CD14-positive monocyte (primary cell): ENCODE measurements around the gene MMEL1. TPM values are rescaled to one million over a fixed set of nuclear protein-coding genes. Genes with fewer than 3 reads are reported as not detected.
A peak's percentile ranks its signal among the peaks of the same experiment; 100 is the strongest.

Experiments
- DNase-seq, 3 donors: peaks; one replicate each; pipeline ENCODE4 v3.0.0-alpha.2; 2011 to 2022
- H2AFZ ChIP-seq: 2 replicates; pipeline ENCODE4 v1.6.0; 2012; ENCODE audit warnings: mild to moderate bottlenecking, low read depth, low read length, inconsistent platforms; ENCODE audit not compliant: insufficient read depth, poor library complexity, severe bottlenecking
- H3K27ac ChIP-seq, 2 donors: 1 replicate in 1 of 2; 2 replicates in 1 of 2; pipeline ENCODE4 v1.5.1; 2012 to 2013; ENCODE audit warnings: low read length in 2 of 2, control low read depth in 1 of 2, inconsistent platforms in 1 of 2, low read depth in 1 of 2, mild to moderate bottlenecking in 1 of 2
- H3K27me3 ChIP-seq, 2 donors: one replicate each; pipeline versions ENCODE4 v1.6.0 to v1.6.1; 2011 to 2013; ENCODE audit warnings: low read length in 2 of 2; ENCODE audit not compliant: control insufficient read depth in 2 of 2, insufficient read depth in 2 of 2
- H3K36me3 ChIP-seq, 2 donors: replicated peaks in 1 of 2; 1 replicate in 1 of 2; 2 replicates in 1 of 2; pipeline versions ENCODE4 v1.5.1 to v1.6.1; 2012 to 2013; ENCODE audit warnings: low read length in 2 of 2, control low read depth in 1 of 2, inconsistent platforms in 1 of 2, mild to moderate bottlenecking in 1 of 2; ENCODE audit not compliant: insufficient read depth in 2 of 2, control insufficient read depth in 1 of 2
- H3K4me1 ChIP-seq, 2 donors: 1 replicate in 1 of 2; 2 replicates in 1 of 2; pipeline versions ENCODE4 v1.5.1 to v1.6.1; 2012 to 2013; ENCODE audit warnings: low read length in 2 of 2, control low read depth in 1 of 2, inconsistent platforms in 1 of 2, mild to moderate bottlenecking in 1 of 2, moderate library complexity in 1 of 2; ENCODE audit not compliant: insufficient read depth in 2 of 2, control insufficient read depth in 1 of 2
- H3K4me2 ChIP-seq: replicated peaks from 2 replicates; pipeline ENCODE3; 2012; ENCODE audit warnings: low read length, moderate library complexity, mild to moderate bottlenecking; ENCODE audit not compliant: poor library complexity, severe bottlenecking; ENCODE audit errors: extremely low read depth
- H3K4me3 ChIP-seq, 3 experiments: fragments of 200-600 bp in 1 of 3; sonication (generic) in 1 of 3; replicated peaks in 1 of 3; 1 replicate in 2 of 3; 2 replicates in 1 of 3; pipeline ENCODE4 v1.5.1; 2011 to 2013; ENCODE audit warnings: low read length in 3 of 3, mild to moderate bottlenecking in 3 of 3, control low read depth in 2 of 3, low read depth in 2 of 3, inconsistent platforms in 1 of 3, moderate library complexity in 1 of 3
- H3K79me2 ChIP-seq: 2 replicates; pipeline ENCODE4 v1.6.0; 2012; ENCODE audit warnings: mild to moderate bottlenecking, control low read depth, inconsistent platforms, low read length, moderate library complexity; ENCODE audit not compliant: insufficient read depth
- H3K9ac ChIP-seq: 2 replicates; pipeline ENCODE4 v1.6.0; 2017; ENCODE audit warnings: low read length, mild to moderate bottlenecking; ENCODE audit not compliant: insufficient read depth, poor library complexity, severe bottlenecking
- H3K9me3 ChIP-seq, 2 donors: replicated peaks in 1 of 2; 1 replicate in 1 of 2; 2 replicates in 1 of 2; pipeline versions ENCODE4 v1.5.1 to v1.6.1; 2012 to 2013; ENCODE audit warnings: low read length in 2 of 2, control low read depth in 1 of 2; ENCODE audit not compliant: control insufficient read depth in 1 of 2, insufficient read depth in 1 of 2
- H4K20me1 ChIP-seq: 2 replicates; pipeline ENCODE4 v1.6.0; 2012; ENCODE audit warnings: mild to moderate bottlenecking, low read length, control low read depth, moderate library complexity; ENCODE audit not compliant: insufficient read depth
- H3K27ac Mint-ChIP-seq, 7 donors: one replicate each; pipeline ENCODE4 v1.8.0; 2020; ENCODE audit warnings: mild to moderate bottlenecking in 7 of 7, mixed read lengths in 7 of 7, moderate library complexity in 6 of 7, inconsistent platforms in 2 of 7
- H3K27me3 Mint-ChIP-seq, 3 donors: one replicate each; pipeline ENCODE4 v1.8.0; 2021 to 2022; ENCODE audit warnings: low read depth in 3 of 3, mild to moderate bottlenecking in 3 of 3, mixed read lengths in 3 of 3, moderate library complexity in 3 of 3, inconsistent platforms in 1 of 3
- H3K36me3 Mint-ChIP-seq, 2 donors: one replicate each; pipeline ENCODE4 v1.8.0; 2020; ENCODE audit warnings: mixed read lengths in 2 of 2, inconsistent platforms in 1 of 2, mild to moderate bottlenecking in 1 of 2
- H3K4me1 Mint-ChIP-seq: one replicate; pipeline ENCODE4 v1.8.0; 2020; ENCODE audit warnings: mild to moderate bottlenecking, mixed read lengths
- H3K4me3 Mint-ChIP-seq, 2 donors: one replicate each; pipeline ENCODE4 v1.8.0; 2020; ENCODE audit warnings: mild to moderate bottlenecking in 2 of 2, mixed read lengths in 2 of 2, moderate library complexity in 1 of 2
- H3K9me3 Mint-ChIP-seq, 7 donors: one replicate each; pipeline ENCODE4 v1.8.0; 2020 to 2022; ENCODE audit warnings: mixed read lengths in 7 of 7, mild to moderate bottlenecking in 6 of 7, moderate library complexity in 6 of 7, inconsistent platforms in 2 of 7
- CTCF ChIP-seq: fragments of 200-600 bp; IDR thresholded peaks from one replicate; pipeline ENCODE4 v1.8.0; 2022; ENCODE audit warnings: antibody characterized with exemption, mild to moderate bottlenecking
- WGBS: methylation state at CpG from one replicate; pipeline ENCODE4 v1.1.5; 2013; ENCODE audit warnings: missing lambda C conversion rate; ENCODE audit not compliant: insufficient coverage; 5-methylcytosine and 5-hydroxymethylcytosine counted together
- intact Hi-C, 2 donors: fragments of 100-400 bp; cut with micrococcal nuclease; formaldehyde crosslinking; loops; one replicate each; pipeline versions ENCODE4 v1.15.0 to v1.15.1; 2023
- polyA plus RNA-seq, 3 donors: library from polyadenylated mRNA; depleted of rRNA in 1 of 3; unstranded in 2 of 3; stranded (reverse) in 1 of 3; fragments of 300-500 nt in 2 of 3; fragments of >200 nt in 1 of 3; fragmentation: Illumina TruSeq in 2 of 3; gene quantifications; 1 replicate in 2 of 3; 2 replicates in 1 of 3; pipeline ENCODE4 v1.2.3, GENCODE V29; 2012 to 2021

MMEL1 gene
- polyA plus RNA-seq, 3 donors: 1.1 to 4.4 (median 1.9) TPM

- Histone ChIP-seq H3K27me3 (peaks cover 0 to 4% of the 10 kb centered on the region in 2 donors), H3K27ac (no peak overlapping the region), H3K4me3 (no peak overlapping the region), H2AFZ (no peak overlapping the region), H4K20me1 (no peaks in the 10 kb centered on the region), H3K4me2 (no peak overlapping the region), H3K9ac (no peak overlapping the region), H3K4me1 (peaks cover 14 to 21% of the 10 kb centered on the region in 2 donors), H3K79me2 (no peaks in the 10 kb centered on the region), H3K36me3 (no peaks in the 10 kb centered on the region), H3K9me3 (peaks cover 38% of the 10 kb centered on the region in 2 donors)
- intact Hi-C loops: loop anchor here (2.0 to 5.0 kb wide), 2 partner anchors 231 to 233 kb away; partner anchors contain the start of gene PEX10 (in 1 of the 2)
- 90% methylated on average over 9 of the region's 11 CpGs for WGBS
- Mint-ChIP-seq H3K4me3 (no peak overlapping the region), H3K27me3 (peaks cover 3 to 15% (median 7%) of the 10 kb centered on the region in 3 donors), H3K36me3 (no peaks in the 10 kb centered on the region), H3K9me3 (peaks cover 27 to 46% (median 42%) of the 10 kb centered on the region in 7 donors), H3K27ac (peak overlapping the region in 1 of 7 donors; percentile 58), H3K4me1 (peaks cover 8% of the 10 kb centered on the region)
- TF ChIP-seq CTCF: no peak
- DNase-seq: no peak
Measured at GRCh38 chr1:2645776-2646175, 13.0 kb upstream of the MMEL1 start.

GRCh38 chr1:2645143-2645542 lies 12.3 kb upstream of the MMEL1 start:
- intact Hi-C loops: loop anchor here in 1 of 2 donors (5.0 kb wide), 1 partner anchor 233 kb away; the partner anchor contains the start of gene PEX10
- peak overlapping the region in 1 of 7 donors; percentile 31 for H3K27ac Mint-ChIP-seq
- no peak for DNase-seq
- H3K4me3 Mint-ChIP-seq: no peak overlapping the region
- Histone ChIP-seq H3K4me1 (peaks cover 14 to 21% of the 10 kb centered on the region in 2 donors), H3K79me2 (no peaks in the 10 kb centered on the region), H3K4me2 (no peak overlapping the region), H3K9me3 (peaks cover 38% of the 10 kb centered on the region in 2 donors), H2AFZ (no peak overlapping the region), H3K36me3 (no peaks in the 10 kb centered on the region), H4K20me1 (no peaks in the 10 kb centered on the region), H3K4me3 (no peak overlapping the region), H3K27me3 (peaks cover 0 to 4% of the 10 kb centered on the region in 2 donors), H3K9ac (no peak overlapping the region), H3K27ac (no peak overlapping the region)
- H3K4me1 Mint-ChIP-seq: peaks cover 8% of the 10 kb centered on the region
- no peak for TF ChIP-seq CTCF
- H3K9me3 Mint-ChIP-seq: peaks cover 27 to 46% (median 42%) of the 10 kb centered on the region in 7 donors
- WGBS: 93% methylated on average over 11 of the region's 14 CpGs
- peaks cover 3 to 15% (median 7%) of the 10 kb centered on the region in 3 donors for H3K27me3 Mint-ChIP-seq
- no peaks in the 10 kb centered on the region for H3K36me3 Mint-ChIP-seq
